SU-DHL-6 (cell line): ENCODE measurements around the gene CABP2.

ENCODE experiments used
- H2AFZ ChIP-seq: fragments of 200-600 bp; sonication (generic); 2 replicates; pipeline ENCODE4 v1.6.1; 2014; ENCODE audit warnings: low read depth, mild to moderate bottlenecking, moderate library complexity, mixed read lengths, antibody characterized with exemption, low read length; ENCODE audit not compliant: severe bottlenecking
- H3F3A ChIP-seq: fragments of 200-600 bp; shearing (Covaris generic); 2 replicates; pipeline ENCODE4 v1.6.0; 2016; ENCODE audit warnings: antibody characterized with exemption, mild to moderate bottlenecking; ENCODE audit not compliant: insufficient read depth
- H3K27ac ChIP-seq: fragments of 200-600 bp; sonication (generic); 2 replicates; pipeline ENCODE4 v1.5.1; 2016; ENCODE audit warnings: low read depth, mild to moderate bottlenecking, low read length, moderate library complexity, mixed read lengths
- H3K27me3 ChIP-seq: fragments of 200-600 bp; sonication (generic), shearing (Covaris generic); 2 replicates; pipeline ENCODE4 v1.6.0; 2014; ENCODE audit warnings: mild to moderate bottlenecking, low read length
- H3K36me3 ChIP-seq: fragments of 200-600 bp; sonication (generic); 2 replicates; pipeline ENCODE4 v1.6.1; 2014; ENCODE audit warnings: mild to moderate bottlenecking, low read length, mixed read lengths
- H3K4me2 ChIP-seq: fragments of 300-600, 200-600 bp; shearing (Covaris generic), sonication (generic); 2 replicates; pipeline ENCODE4 v1.6.0; 2014; ENCODE audit warnings: low read length, low read depth, mild to moderate bottlenecking; ENCODE audit not compliant: poor library complexity, severe bottlenecking
- H3K4me3 ChIP-seq: fragments of 200-600 bp; sonication (generic); 2 replicates; pipeline ENCODE4 v1.5.1; 2014; ENCODE audit warnings: antibody characterized with exemption, low read length, mild to moderate bottlenecking, mixed read lengths; ENCODE audit not compliant: insufficient read depth, poor library complexity, severe bottlenecking
- H3K79me2 ChIP-seq: fragments of 200-600 bp; sonication (generic); 2 replicates; pipeline ENCODE4 v1.6.1; 2014; ENCODE audit warnings: mild to moderate bottlenecking, low read length, moderate library complexity; ENCODE audit not compliant: insufficient read depth
- H3K9ac ChIP-seq: fragments of 200-600 bp; sonication (generic); 2 replicates; pipeline ENCODE4 v1.7.0; 2014; ENCODE audit warnings: mild to moderate bottlenecking, low read length
- H3K9me2 ChIP-seq: fragments of 200-600 bp; sonication (generic); replicated peaks from 2 replicates; pipeline ENCODE4 v1.6.1; 2014; ENCODE audit warnings: low read length; ENCODE audit not compliant: insufficient read depth
- H3K9me3 ChIP-seq: fragments of 200-600 bp; sonication (generic); 2 replicates; pipeline ENCODE4 v1.6.1; 2014; ENCODE audit warnings: low read length, mixed read lengths; ENCODE audit not compliant: insufficient read depth
- H4K20me1 ChIP-seq: fragments of 200-600 bp; sonication (generic); 2 replicates; pipeline ENCODE4 v1.6.1; 2014; ENCODE audit warnings: low read depth, mild to moderate bottlenecking, antibody characterized with exemption, low read length, moderate library complexity, mixed read lengths
- EZH2phosphoT487 ChIP-seq: fragments of 200-600 bp; sonication (generic), shearing (Covaris generic); conservative IDR thresholded peaks from 2 replicates; pipeline ENCODE4 v1.6.1; 2018; ENCODE audit warnings: mild to moderate bottlenecking, antibody characterized with exemption, low read length, moderate library complexity, mixed read lengths
- TF ChIP-seq, protein P1 (sequence below): fragments of 200-600 bp; sonication (generic); IDR thresholded peaks from one replicate; pipeline ENCODE4 v1.5.1; 2017; ENCODE audit warnings: antibody characterized with exemption, mild to moderate bottlenecking, low read length, moderate library complexity; ENCODE audit not compliant: insufficient read depth, poor library complexity, severe bottlenecking

CABP2 gene

DNA sequence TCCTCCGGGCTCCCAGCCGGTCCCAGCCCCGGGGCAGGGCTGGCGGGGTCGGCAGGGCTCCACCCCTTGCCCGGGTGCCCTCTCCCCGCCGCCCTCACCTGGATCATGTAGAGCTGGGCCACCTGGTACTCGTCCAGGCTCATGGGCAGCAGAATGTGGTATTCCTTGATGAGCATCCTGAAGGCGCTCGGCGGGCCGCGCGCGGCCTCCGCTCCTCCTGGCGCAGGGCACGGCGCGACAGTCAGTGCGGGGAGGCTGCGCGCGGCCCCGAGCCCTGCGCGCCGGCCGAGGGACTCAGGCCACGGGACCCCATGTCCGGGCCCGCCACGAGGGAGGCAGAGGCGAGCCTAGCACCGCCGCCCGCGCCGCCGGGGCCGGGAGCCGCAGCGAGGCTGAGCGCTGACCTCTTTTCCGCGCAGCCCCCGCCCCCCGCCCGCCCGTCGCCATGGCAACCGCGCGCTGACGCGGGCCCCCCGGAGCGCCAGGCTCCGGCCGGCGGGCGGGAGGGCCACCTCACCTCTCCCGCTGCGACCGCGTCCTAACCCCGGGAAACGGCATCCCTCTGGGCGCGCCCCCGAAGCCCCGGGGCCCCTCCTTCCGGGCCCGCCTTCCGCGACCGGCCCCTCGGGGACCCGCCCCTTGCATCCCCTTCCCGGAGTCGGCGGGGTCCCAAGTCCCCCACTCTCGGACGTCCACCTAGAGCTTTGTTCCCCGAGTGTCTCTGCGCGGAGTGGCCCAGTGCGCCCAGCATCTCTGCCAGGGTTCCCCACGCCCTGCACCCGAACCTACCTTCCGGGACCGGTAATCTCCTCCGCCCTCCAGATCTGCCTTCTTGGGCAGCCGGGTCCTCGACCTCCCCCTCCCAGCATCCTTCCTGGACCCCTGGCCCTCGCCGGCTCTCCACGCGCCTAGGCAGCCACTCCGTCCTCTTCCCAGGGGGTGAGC, 19.0 kb downstream of the CABP2 start:
- Histone ChIP-seq H3F3A (peaks cover 13% of the 10 kb centered on the region), H3K79me2 (peaks cover 24% of the 10 kb centered on the region), H3K27ac (peak overlapping the region; percentile 87), H3K27me3 (no peaks in the 10 kb centered on the region), H2AFZ (no peak overlapping the region), H3K4me3 (peak overlapping the region; percentile 98), H3K36me3 (no peaks in the 10 kb centered on the region), H3K4me2 (peak overlapping the region; percentile 76), H3K9ac (peak overlapping the region; percentile 98), H3K9me2 (no peaks in the 10 kb centered on the region), H3K9me3 (no peaks in the 10 kb centered on the region), H4K20me1 (no peaks in the 10 kb centered on the region; the same call in 1 of the 2 replicates)
- no peak for TF ChIP-seq EZH2phosphoT487
- TF ChIP-seq, protein P1, sequence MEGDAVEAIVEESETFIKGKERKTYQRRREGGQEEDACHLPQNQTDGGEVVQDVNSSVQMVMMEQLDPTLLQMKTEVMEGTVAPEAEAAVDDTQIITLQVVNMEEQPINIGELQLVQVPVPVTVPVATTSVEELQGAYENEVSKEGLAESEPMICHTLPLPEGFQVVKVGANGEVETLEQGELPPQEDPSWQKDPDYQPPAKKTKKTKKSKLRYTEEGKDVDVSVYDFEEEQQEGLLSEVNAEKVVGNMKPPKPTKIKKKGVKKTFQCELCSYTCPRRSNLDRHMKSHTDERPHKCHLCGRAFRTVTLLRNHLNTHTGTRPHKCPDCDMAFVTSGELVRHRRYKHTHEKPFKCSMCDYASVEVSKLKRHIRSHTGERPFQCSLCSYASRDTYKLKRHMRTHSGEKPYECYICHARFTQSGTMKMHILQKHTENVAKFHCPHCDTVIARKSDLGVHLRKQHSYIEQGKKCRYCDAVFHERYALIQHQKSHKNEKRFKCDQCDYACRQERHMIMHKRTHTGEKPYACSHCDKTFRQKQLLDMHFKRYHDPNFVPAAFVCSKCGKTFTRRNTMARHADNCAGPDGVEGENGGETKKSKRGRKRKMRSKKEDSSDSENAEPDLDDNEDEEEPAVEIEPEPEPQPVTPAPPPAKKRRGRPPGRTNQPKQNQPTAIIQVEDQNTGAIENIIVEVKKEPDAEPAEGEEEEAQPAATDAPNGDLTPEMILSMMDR = no peak

DNA sequence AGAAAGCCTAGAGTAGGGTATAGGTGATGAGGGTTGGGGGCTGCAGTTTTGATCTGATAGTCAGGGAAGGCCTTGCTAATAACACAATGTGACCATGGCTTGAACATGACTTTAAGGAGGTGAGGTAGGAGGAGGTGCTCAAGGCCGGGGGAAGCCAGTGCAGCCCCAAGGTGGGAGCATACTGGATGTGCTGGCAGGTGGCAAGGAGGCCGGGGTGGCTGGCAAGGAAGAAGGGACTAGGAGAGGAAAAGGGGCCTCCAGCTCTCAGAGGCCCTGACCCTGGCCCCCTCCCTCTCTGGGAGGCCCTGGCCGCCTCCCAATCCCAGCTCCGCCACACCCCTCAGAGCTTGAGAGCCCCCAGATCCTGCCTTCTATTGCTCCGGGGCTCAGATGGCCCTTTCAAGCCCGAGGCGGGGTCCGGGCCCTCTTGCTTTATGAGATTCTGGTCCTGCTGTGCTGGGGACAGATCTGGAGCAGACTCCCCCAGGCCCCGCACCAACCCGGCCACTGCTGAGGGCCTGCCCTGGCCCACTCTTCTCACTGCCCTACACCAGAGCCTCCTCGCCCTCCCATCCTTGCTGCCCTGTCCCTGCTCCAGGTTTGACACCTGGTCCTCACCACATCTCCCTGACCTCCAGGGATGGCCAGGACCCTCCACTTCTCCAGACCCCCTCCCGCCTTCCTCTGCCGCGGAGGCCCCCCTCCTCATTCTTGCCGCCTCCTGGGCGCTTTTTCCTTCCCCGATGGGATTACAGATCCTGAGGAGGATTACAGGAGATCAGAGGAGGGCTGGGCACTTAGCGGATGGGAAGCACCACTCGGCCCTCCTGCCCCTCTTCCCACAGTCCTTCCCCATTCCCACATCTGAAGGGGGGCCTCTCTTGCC, 19.9 kb downstream of the CABP2 start:
- Histone ChIP-seq H3K79me2 (peaks cover 24% of the 10 kb centered on the region), H3K9me2 (no peaks in the 10 kb centered on the region), H3K4me3 (peak overlapping the region; percentile 98), H3K9me3 (no peaks in the 10 kb centered on the region), H3K36me3 (no peaks in the 10 kb centered on the region), H4K20me1 (no peaks in the 10 kb centered on the region; the same call in 1 of the 2 replicates), H3F3A (peaks cover 13% of the 10 kb centered on the region), H2AFZ (no peak overlapping the region), H3K9ac (peak overlapping the region; percentile 98), H3K4me2 (peak overlapping the region; percentile 76), H3K27ac (no peak overlapping the region), H3K27me3 (no peaks in the 10 kb centered on the region)
- TF ChIP-seq, protein P1 = no peak
- TF ChIP-seq EZH2phosphoT487 = no peak

DNA sequence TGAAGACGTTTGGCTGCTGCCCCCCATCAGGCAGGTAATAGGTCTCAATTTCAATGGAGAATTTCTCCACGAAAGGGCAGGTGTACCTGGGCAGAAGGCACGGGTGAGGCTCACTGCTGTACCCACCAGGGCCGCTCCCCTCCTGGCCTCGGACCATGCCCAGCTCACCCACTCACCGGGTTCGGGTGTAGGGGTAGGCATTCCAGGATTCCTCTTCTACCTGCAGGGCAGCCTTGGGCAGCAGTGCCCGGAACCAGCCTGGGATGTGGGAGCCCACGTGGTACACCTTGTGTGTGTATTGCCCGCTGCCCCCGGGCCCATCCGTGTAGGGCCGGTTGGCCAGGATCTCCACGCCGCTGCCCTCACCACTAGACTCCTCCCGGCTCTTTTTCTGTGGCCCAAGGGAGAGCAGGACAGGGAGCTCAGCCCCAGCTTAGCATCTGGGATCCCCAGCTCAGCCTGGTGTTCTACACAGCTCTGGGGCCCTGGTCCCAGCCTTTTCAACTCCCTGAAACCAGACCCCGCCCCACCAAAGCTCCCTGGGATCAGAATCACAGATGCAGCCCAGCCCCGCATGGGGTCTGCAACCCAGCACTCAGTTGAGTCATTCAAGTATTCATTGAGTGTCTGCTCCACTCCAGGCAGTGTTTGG, 20.8 kb downstream of the CABP2 start:
- H3K9me3 ChIP-seq = no peaks in the 10 kb centered on the region
- H3K27me3 ChIP-seq = no peaks in the 10 kb centered on the region
- no peak overlapping the region for H3K9ac ChIP-seq
- H3F3A ChIP-seq = peaks cover 13% of the 10 kb centered on the region
- no peaks in the 10 kb centered on the region for H3K36me3 ChIP-seq
- H3K4me2 ChIP-seq = no peak overlapping the region
- no peaks in the 10 kb centered on the region for H3K9me2 ChIP-seq
- no peak overlapping the region for H3K27ac ChIP-seq
- H3K4me3 ChIP-seq = no peak overlapping the region
- peaks cover 23% of the 10 kb centered on the region for H3K79me2 ChIP-seq
- no peaks in the 10 kb centered on the region; the same call in 1 of the 2 replicates for H4K20me1 ChIP-seq
- TF ChIP-seq, protein P1 = no peak
- no peak for TF ChIP-seq EZH2phosphoT487
- H2AFZ ChIP-seq = no peak overlapping the region
